IPS DF 19.7 (cell line): ENCODE data around the gene CLCN7.

Experiments
- DNase-seq: peaks from one replicate; pipeline ENCODE4 v3.0.0-alpha.2; 2013; ENCODE audit warnings: low read depth, low spot score

CLCN7 gene

GRCh38 chr16:1502092-1503004 is 27.5 kb upstream of the CLCN7 start:
- no peak for DNase-seq

- DNase-seq = no peak
Observed at GRCh38 chr16:1501630-1502029, 26.8 kb upstream of the CLCN7 start.

GRCh38 chr16:1500465-1501150 is 25.8 kb upstream of the CLCN7 start:
- DNase-seq = no peak

- no peak for DNase-seq
Observed at GRCh38 chr16:1499756-1500464, 25.1 kb upstream of the CLCN7 start.

- no peak for DNase-seq
Observed at GRCh38 chr16:1498899-1499676, 24.3 kb upstream of the CLCN7 start.

- no peak for DNase-seq
Observed at GRCh38 chr16:1497014-1497598, 22.3 kb upstream of the CLCN7 start.

- no peak for DNase-seq
Observed at GRCh38 chr16:1496464-1496863, 21.6 kb upstream of the CLCN7 start.

GRCh38 chr16:1495889-1496262 is 21.0 kb upstream of the CLCN7 start:
- no peak for DNase-seq

- no peak for DNase-seq
Observed at GRCh38 chr16:1495211-1495888, 20.5 kb upstream of the CLCN7 start.

GRCh38 chr16:1494711-1495110 is 19.9 kb upstream of the CLCN7 start:
- DNase-seq = no peak

- no peak for DNase-seq
Observed at GRCh38 chr16:1494129-1494640, 19.4 kb upstream of the CLCN7 start.

GRCh38 chr16:1493746-1494094 is 18.9 kb upstream of the CLCN7 start:
- no peak for DNase-seq

- no peak for DNase-seq
Observed at GRCh38 chr16:1492923-1493745, 18.3 kb upstream of the CLCN7 start, which contains the start of gene TELO2. TELO2 (plus strand) TSS chr16:1493360; CDS start chr16:1494282, 922 bp downstream.

- DNase-seq = no peak
Observed at GRCh38 chr16:1492082-1492922, 17.5 kb upstream of the CLCN7 start.

GRCh38 chr16:1491327-1491726 is 16.5 kb upstream of the CLCN7 start:
- DNase-seq = no peak

- no peak for DNase-seq
Observed at GRCh38 chr16:1489077-1489476, 14.2 kb upstream of the CLCN7 start.

- DNase-seq = no peak
Observed at GRCh38 chr16:1488619-1489018, 13.8 kb upstream of the CLCN7 start, which contains the start of gene PTX4. PTX4 (minus strand) TSS chr16:1488944; CDS start chr16:1488909, 35 bp downstream.

- DNase-seq = no peak
Observed at GRCh38 chr16:1488054-1488601, 13.3 kb upstream of the CLCN7 start.
